Thymus (tissue), 11 donors: ENCODE measurements around the gene C1QTNF9. TPM values are rescaled to one million over a fixed set of nuclear protein-coding genes. Genes with fewer than 3 reads are reported as not detected.
"Not testable (repeated sequence)": the region's sequence is repeated elsewhere in the genome, so short reads cannot be mapped to it uniquely, and the experiment has no call there.

ENCODE experiments used
- DNase-seq, 9 donors: peaks; one replicate each; pipeline ENCODE4 v3.0.0-alpha.2; 2013; ENCODE audit warnings: low spot score in 9 of 9, low read depth in 6 of 9, missing footprints in 1 of 9
- H3K27ac ChIP-seq, 2 donors: one replicate each; pipeline ENCODE4 v1.5.1; 2013; ENCODE audit warnings: control low read depth in 1 of 2, low read depth in 1 of 2, low read length in 1 of 2, mild to moderate bottlenecking in 1 of 2, moderate library complexity in 1 of 2
- H3K27me3 ChIP-seq, 2 donors: one replicate each; pipeline ENCODE4 v1.5.1; 2013; ENCODE audit warnings: low read length in 1 of 2; ENCODE audit not compliant: control insufficient read depth in 2 of 2, insufficient read depth in 1 of 2
- H3K36me3 ChIP-seq, 2 donors: one replicate each; pipeline ENCODE4 v1.5.1; 2013; ENCODE audit warnings: low read length in 1 of 2, mild to moderate bottlenecking in 1 of 2, moderate library complexity in 1 of 2; ENCODE audit not compliant: control insufficient read depth in 2 of 2, insufficient read depth in 2 of 2
- H3K4me1 ChIP-seq, 2 donors: one replicate each; pipeline ENCODE4 v1.5.1; 2013; ENCODE audit warnings: low read length in 2 of 2; ENCODE audit not compliant: control insufficient read depth in 2 of 2, insufficient read depth in 2 of 2
- H3K4me3 ChIP-seq, 2 donors: one replicate each; pipeline ENCODE4 v1.5.1; 2013; ENCODE audit warnings: low read length in 2 of 2, control low read depth in 1 of 2, mild to moderate bottlenecking in 1 of 2
- H3K9me3 ChIP-seq, 2 donors: one replicate each; pipeline ENCODE4 v1.5.1; 2013; ENCODE audit warnings: low read length in 1 of 2, mild to moderate bottlenecking in 1 of 2; ENCODE audit not compliant: control insufficient read depth in 2 of 2, insufficient read depth in 1 of 2
- WGBS: extraction: QIAGEN DNeasy Blood & Tissue Kit; methylation state at CpG from one replicate; pipeline ENCODE4 v1.1.7; 2013; 5-methylcytosine and 5-hydroxymethylcytosine counted together
- polyA plus RNA-seq: library from polyadenylated mRNA; stranded (reverse); fragments of 200-250 nt; gene quantifications from one replicate; pipeline ENCODE4 v1.2.3, GENCODE V29; 2013
- total RNA-seq: library from RNA; stranded (reverse); fragments of 120-200 nt; gene quantifications from one replicate; pipeline ENCODE4 v1.2.4, GENCODE V29; 2013
- donor health status: healthy.

C1QTNF9 gene
- total and polyA plus RNA-seq, 2 donors = 0.30 to 0.38 TPM

DNA sequence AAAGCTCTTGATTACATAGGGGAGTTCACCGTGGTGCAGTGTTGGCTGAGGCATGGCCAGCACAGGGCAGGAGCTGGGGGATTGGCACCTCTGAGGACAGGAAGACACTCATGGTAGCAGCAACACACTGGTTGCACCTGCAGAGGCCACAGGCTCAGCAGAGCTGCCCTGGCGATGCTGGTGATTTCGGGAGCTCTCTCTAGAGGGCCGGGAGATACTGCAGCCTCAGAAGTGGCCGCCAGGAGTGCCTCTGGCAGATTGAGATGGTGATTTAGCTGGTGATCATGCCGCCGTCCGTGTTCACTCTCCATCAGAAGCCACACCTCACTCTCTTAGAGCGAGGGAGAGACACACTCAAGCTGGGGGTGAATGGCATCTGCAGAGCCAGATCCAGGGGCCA is 49.9 kb downstream of the C1QTNF9 start:
- not testable (repeated sequence) for H3K4me3 ChIP-seq, H3K4me1 ChIP-seq, H3K27me3 ChIP-seq, H3K36me3 ChIP-seq, DNase-seq, H3K9me3 ChIP-seq, H3K27ac ChIP-seq
- 76% methylated on average over 9 of the region's 9 CpGs for whole genome bisulfite sequencing

DNA sequence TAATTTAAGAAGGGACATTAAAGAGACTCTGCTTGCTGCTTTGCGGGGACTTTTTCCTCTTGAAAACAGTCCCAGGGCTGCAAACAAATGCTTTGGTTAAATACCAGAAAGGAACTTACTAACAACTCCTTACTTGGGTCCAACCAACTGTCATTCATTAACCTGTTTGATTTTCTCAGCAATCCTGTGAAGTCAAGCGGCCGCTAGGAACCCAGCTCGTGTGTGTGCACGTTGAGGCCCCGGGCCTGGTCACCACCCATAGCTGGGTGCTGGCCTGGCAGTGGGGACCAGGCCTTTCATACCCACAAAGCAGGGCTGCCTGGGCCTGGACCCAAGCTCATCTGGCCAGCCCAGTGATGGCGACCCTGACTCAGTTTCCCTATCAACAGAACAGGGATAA is 50.7 kb downstream of the C1QTNF9 start:
- WGBS = 93% methylated on average over 7 of the region's 7 CpGs
- Histone ChIP-seq H3K27ac (no peak overlapping the region), H3K4me1 (no peaks in the 10 kb centered on the region), H3K36me3 (no peaks in the 10 kb centered on the region), H3K27me3 (no peaks in the 10 kb centered on the region), H3K4me3 (no peak overlapping the region), H3K9me3 (no peaks in the 10 kb centered on the region)
- no peak for DNase-seq

DNA sequence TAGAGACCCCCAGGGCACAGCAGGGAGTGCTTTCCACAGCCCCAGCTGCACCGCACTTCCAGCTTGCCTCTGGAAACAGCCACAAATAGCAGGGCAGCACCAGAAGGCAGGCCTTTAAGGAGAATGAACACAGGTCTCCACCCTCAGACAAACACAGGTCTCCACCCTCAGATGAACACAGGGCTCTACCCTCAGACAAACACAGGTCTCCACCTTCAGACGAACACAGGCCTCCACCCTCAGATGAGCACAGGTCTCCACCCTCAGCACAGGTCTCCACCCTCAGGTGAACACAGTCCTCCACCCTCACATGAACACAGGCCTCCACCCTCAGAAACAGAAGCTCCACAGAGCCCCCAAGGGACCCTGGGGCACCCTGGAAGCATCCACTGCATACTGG is 51.7 kb downstream of the C1QTNF9 start:
- H3K27me3 ChIP-seq = no peaks in the 10 kb centered on the region
- H3K9me3 ChIP-seq = no peaks in the 10 kb centered on the region
- no peak overlapping the region for H3K4me3 ChIP-seq
- no peak overlapping the region for H3K27ac ChIP-seq
- no peak for DNase-seq
- WGBS = 98% methylated on average over 2 of the region's 2 CpGs
- H3K36me3 ChIP-seq = no peaks in the 10 kb centered on the region
- H3K4me1 ChIP-seq = no peaks in the 10 kb centered on the region

DNA sequence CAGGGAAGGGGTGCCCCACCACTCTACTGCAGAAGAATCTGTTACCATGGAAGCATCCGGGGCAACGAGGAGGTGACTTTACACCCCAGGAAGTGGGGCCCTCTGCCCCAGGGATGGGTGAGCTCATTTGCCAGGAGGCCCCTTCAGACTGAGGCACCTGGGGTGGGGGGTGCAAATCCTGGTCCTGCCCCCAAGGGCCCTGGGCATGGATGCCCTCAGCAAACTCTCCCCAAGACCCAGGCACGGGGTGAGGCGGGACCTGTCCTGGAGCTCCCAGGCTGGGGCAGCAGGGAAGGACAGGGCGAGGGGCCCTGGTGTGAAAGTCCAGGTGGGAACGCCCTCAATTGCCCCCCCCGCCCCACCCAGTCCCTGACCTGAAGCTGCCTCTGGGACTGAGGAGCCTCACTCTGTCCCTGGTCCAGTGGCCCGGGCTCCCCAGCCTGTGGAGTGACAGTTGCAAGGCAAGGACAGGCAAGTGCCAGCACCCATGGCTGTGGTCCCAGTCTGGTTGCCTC is 52.5 kb downstream of the C1QTNF9 start:
- 94% methylated on average over 8 of the region's 8 CpGs for WGBS
- H3K27ac ChIP-seq = no peak overlapping the region
- no peaks in the 10 kb centered on the region for H3K27me3 ChIP-seq

DNA sequence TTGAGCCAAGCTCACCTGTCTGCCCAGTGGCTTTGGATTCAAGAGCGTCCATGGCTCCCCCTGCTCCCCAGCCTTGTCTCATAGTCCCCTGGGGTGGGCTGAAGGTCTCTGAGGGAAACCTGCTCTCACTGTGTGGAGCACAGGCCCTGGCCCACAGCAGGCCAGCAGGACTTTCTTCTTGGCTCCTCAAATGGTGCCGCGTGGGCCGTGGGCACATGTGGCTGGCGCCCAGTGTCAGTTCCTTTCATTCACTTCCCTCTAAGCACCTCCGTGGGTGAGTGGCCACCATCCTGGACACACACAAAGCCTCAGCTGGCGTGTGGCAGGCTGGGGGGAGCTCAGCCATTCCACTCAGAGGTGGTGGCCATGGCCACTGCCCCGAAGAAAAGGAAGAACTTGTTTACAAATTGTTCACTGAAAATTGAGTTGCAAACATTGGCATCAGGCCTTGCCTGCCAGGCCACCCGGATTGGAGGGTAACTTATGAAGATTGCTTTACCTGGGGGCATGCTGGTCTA is 53.1 kb downstream of the C1QTNF9 start:
- 87% methylated on average over 9 of the region's 9 CpGs for WGBS
- DNase-seq = no peak
- no peaks in the 10 kb centered on the region for H3K36me3 ChIP-seq
- no peak overlapping the region for H3K27ac ChIP-seq
- H3K4me1 ChIP-seq = no peaks in the 10 kb centered on the region
- H3K27me3 ChIP-seq = no peaks in the 10 kb centered on the region
- H3K9me3 ChIP-seq = no peaks in the 10 kb centered on the region
- H3K4me3 ChIP-seq = no peak overlapping the region

More for the DNA sequence above, 52.5 kb downstream of the C1QTNF9 start:
- H3K36me3 ChIP-seq = no peaks in the 10 kb centered on the region
- H3K4me1 ChIP-seq = no peaks in the 10 kb centered on the region
- H3K4me3 ChIP-seq = no peak overlapping the region
- DNase-seq = no peak
- H3K9me3 ChIP-seq = no peaks in the 10 kb centered on the region

DNA sequence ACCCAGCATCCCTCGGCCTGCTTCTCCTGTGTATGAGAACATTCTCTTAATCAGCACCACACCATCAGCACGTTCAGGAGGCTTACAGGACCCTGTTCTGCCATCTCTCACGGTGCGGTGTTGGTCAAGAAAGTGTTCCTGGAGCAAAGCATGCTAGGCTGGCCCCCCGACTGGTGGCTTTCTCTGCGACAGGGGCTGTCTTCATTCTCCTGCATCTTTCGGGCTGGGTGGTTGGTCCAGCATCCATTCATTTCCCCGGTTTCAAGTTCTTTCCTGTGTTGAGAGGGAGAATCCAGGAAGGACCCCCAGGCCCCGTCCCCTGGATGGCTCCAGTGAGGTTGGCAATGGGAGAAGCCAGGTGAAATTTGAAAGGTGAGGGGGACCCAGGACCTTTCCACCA is 55.8 kb downstream of the C1QTNF9 start:
- Histone ChIP-seq H3K27me3 (no peaks in the 10 kb centered on the region), H3K36me3 (no peaks in the 10 kb centered on the region), H3K9me3 (no peaks in the 10 kb centered on the region), H3K4me1 (peaks cover 0 to 5% of the 10 kb centered on the region in 2 donors), H3K27ac (no peak overlapping the region), H3K4me3 (no peak overlapping the region)
- DNase-seq = no peak
- 91% methylated on average over 9 of the region's 9 CpGs for WGBS

DNA sequence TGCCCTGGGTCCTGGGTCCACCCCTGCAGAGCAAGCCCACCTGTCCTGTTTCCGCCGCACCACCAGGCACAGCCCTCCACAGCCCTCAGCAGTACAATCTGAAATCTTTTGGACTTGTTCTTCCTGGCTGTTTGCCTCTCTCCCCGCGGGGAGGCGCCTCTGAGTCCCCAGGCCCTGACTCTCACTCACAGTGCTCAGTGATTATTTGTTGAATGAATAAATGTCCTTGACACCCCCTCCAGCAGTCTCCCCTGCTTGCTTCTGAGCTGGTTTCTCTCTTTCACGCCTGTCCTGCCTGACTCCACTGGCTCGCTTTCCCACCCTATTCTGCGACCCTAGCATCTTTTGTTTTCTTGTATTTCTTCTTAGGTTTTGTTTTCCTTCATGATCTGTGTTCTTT is 56.9 kb downstream of the C1QTNF9 start:
- not testable (repeated sequence) for H3K27ac ChIP-seq, DNase-seq, H3K4me3 ChIP-seq, H3K36me3 ChIP-seq, H3K27me3 ChIP-seq, H3K9me3 ChIP-seq, H3K4me1 ChIP-seq
- WGBS = 98% methylated on average over 8 of the region's 8 CpGs

DNA sequence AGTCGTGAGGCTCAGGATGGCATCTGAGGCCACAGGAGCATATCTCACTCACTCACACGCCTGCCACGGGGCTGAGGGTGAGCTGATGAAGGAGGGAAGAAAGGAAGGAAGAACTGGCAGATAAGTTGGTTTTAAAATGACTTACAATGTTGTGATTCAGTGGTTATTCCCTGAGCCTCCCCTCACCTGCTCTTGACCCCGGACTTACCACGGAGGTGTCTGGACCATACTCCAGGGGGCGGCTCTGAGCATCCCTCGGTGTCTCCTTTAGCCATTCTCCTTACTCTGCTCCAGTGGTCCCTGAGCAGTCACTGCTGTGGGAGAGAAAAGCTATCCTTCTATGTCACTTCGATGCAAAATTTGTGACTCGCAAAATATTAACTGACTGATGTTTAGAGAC is 61.9 kb downstream of the C1QTNF9 start:
- H3K27me3 ChIP-seq, H3K27ac ChIP-seq, H3K9me3 ChIP-seq, H3K36me3 ChIP-seq, H3K4me3 ChIP-seq, H3K4me1 ChIP-seq, DNase-seq: not testable (repeated sequence)
- WGBS = 86% methylated on average over 9 of the region's 9 CpGs
